ENCODE measurements around the gene ETV3L.

The ETV3L gene

GRCh38 chr1:157131281-157131680, 31.7 kb upstream of the ETV3L start:
- DNase-seq, result no peak

DNA sequence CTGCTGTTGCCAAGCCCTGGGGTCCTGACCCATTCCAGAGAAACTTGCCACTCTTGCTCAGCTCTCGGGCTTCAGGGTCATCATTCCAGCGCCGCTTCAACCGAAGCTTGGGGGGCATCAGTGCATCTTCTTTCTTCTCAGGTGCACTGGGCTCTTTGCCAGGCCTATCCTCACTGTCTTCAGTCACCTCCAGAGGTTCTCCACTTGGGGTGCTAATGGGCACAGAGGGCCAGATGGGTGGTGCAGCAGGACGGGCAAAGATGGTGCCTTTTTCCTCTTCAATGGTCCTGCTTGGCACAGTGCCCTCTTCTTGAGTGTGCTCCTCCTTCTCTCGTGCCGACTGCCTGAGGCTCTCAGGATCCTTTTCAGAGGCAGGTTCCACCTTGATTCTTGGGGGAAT, 25.2 kb upstream of the ETV3L start:
- no peak for DNase-seq

DNA sequence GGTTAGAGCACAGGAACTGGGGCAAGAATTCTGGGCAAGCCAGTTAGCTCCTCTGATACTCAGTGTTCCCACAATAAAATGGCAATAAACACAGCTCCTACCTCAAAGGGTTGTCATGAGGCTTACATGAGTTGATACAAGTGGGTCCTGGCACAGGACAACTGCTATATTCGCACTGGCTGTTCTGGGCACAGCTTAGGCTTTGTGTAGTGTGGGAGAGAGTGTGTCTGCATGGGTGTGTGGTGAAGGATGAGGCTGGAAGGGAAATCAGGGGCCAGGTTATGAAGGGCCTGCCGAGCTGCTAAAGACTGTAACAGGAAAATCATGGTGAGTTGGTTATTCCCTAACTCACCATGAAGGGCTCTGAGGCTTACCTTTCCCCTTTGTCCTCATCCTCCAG, 19.8 kb upstream of the ETV3L start:
- DNase-seq, result no peak

GRCh38 chr1:157119008-157119407, 19.4 kb upstream of the ETV3L start:
- no peak for DNase-seq

GRCh38 chr1:157117527-157118057, 18.0 kb upstream of the ETV3L start:
- DNase-seq, result no peak

- no peak for DNase-seq
Measured at GRCh38 chr1:157116737-157117103, 17.1 kb upstream of the ETV3L start.

DNA sequence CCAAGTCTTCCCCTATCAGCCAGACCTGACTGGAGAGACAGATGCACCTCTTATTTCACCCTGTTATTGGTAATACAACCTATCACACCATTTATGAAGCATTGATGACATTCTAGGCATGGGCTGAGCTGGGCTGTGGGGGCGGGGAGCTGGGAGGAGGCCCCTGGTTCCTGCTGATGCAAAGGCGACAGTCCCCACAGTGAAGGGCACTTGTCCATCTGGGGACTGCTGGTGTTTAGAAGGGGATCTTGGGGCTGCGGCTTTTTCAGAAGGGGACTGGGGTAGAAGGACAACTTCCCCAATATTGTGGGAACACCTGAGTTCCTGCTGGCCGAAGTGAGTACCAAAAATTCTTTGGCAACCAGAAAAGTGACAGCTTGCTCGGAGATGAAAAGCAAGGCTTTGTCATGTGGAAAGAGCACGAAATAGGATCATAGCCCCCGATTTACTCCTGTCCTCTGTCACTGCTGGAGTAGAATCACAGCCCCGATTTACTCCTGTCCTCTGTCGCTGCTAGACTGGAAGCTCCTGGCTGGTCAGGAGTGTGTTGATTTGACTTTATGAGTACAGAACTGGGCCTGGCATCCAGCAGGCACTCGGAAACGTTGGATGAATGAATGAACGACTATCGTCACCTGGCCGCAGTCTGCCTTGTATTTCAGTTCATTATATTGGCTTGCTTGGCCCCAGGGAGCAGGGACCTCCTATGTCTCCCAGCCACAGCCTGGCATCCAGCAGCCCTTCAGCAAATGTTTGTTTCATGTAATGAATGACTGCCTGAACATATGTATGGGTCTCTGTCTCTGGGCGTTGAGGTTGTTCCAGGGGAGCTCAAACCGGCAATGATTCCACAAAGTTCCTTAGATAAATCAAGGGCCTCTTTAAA, 16.5 kb upstream of the ETV3L start:
- DNase-seq, result no peak

GRCh38 chr1:157115429-157115838, 15.8 kb upstream of the ETV3L start:
- DNase-seq, result no peak

- DNase-seq, result no peak
Measured at GRCh38 chr1:157114183-157115121, 14.8 kb upstream of the ETV3L start.

- no peak for DNase-seq
Measured at GRCh38 chr1:157113631-157114030, 14.0 kb upstream of the ETV3L start.

DNA sequence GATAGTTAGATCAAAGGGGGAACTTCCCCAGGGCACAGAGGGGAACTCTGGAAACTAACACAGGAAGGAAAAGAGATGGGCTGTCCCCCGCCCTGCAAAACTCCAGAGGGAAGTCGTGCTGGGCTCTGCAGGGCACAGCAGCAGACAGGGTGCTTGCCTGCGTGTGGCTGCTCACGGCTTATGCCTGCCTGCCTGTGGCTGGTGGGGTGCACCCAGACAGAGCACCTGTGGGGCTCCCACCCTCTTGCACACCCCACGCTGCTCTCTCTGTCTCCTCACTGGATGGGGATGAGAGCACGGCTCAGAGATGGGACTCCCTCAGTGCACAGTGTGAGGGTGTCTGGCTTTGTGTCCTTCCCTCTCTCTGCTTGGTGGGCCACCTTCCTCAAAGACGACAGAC, 13.5 kb upstream of the ETV3L start:
- DNase-seq, result no peak

- no peak for DNase-seq
Measured at GRCh38 chr1:157112186-157112867, 12.7 kb upstream of the ETV3L start.

- no peak for DNase-seq
Measured at GRCh38 chr1:157111396-157112165, 12.0 kb upstream of the ETV3L start.

- no peak for DNase-seq
Measured at GRCh38 chr1:157110686-157111085, 11.1 kb upstream of the ETV3L start.

DNA sequence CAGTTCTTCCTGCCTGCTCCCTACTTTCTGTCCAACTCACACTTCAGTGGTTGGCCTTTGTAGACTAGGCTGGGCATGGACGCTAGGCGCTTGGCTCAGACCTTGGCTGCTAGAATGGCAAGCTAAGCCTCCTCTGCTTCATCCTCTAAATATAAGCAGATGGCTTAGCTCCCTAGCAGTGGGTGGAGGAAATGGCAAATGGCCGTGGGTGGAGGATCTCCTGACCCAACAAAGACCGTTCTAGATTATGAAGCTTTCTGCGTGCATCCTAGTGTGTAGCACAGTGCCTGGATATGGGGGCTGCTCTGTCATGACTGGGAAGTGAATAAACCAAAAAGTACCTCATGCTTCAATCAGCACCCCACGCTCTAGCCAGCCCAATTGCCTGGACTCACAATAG, 10.4 kb upstream of the ETV3L start:
- DNase-seq, result no peak

GRCh38 chr1:157108448-157108847, 8.8 kb upstream of the ETV3L start:
- DNase-seq, result no peak

DNA sequence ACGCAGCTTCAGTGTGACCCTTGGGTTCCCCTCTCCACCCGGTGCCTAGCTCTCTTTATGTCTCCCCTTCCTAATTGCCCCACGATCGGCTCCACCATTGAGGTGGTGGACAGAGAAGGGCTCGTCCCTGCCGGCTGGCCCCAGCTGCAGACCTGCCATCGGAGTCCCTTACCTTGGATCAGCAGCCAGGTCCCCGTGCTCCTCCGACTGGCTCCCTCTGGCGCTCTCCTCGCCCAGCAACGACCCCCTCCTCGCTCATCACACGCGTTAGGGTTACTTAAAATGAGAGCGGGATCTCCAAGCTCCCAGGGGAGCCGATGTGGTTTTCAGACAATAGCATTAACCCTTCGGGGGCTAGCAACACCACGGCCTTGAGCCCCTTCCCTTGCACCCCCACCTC, 8.1 kb upstream of the ETV3L start:
- no peak for DNase-seq

GRCh38 chr1:157106813-157107189, 7.2 kb upstream of the ETV3L start:
- DNase-seq, result no peak

GRCh38 chr1:157105988-157106812, 6.6 kb upstream of the ETV3L start:
- DNase-seq, result no peak

GRCh38 chr1:157105298-157105987, 5.8 kb upstream of the ETV3L start:
- no peak for DNase-seq
